WTC11 (cell line): ENCODE measurements around the gene FMO5.

Experiments
- NFYB ChIP-seq: sonication (generic); formaldehyde crosslinking; conservative IDR thresholded peaks from 2 replicates; pipeline ENCODE4 v1.8.0; 2022; ENCODE audit warnings: low read depth, missing genetic modification reagents
- TEAD4 ChIP-seq: sonication (generic); formaldehyde crosslinking; IDR thresholded peaks from 2 replicates; pipeline ENCODE4 v1.8.0; 2022; ENCODE audit warnings: mild to moderate bottlenecking, missing genetic modification reagents
- TF ChIP-seq, protein P1 (sequence below): sonication (generic); formaldehyde crosslinking; IDR thresholded peaks from 2 replicates; pipeline ENCODE4 v1.8.1; 2023; ENCODE audit warnings: mild to moderate bottlenecking, missing genetic modification reagents, moderate library complexity
- TF ChIP-seq, protein P2 (sequence below): sonication (generic); formaldehyde crosslinking; conservative IDR thresholded peaks from 2 replicates; pipeline ENCODE4 v1.8.1; 2022; ENCODE audit warnings: mild to moderate bottlenecking, missing genetic modification reagents
- TF ChIP-seq, protein P3 (sequence below): fragments of 200-600 bp; IDR thresholded peaks from 2 replicates; pipeline ENCODE4 v1.8.0; 2022; ENCODE audit warnings: antibody characterized with exemption
- TF ChIP-seq, protein P4 (sequence below): sonication (generic); formaldehyde crosslinking; IDR thresholded peaks from 2 replicates; pipeline ENCODE4 v1.8.0; 2022; ENCODE audit warnings: mild to moderate bottlenecking, missing genetic modification reagents
- TF ChIP-seq, protein P5 (sequence below): sonication (generic); formaldehyde crosslinking; IDR thresholded peaks from 2 replicates; pipeline ENCODE4 v1.8.0; 2022; ENCODE audit warnings: mild to moderate bottlenecking, missing genetic modification reagents
- TF ChIP-seq, protein P6 (sequence below): sonication (generic); formaldehyde crosslinking; IDR thresholded peaks from 2 replicates; pipeline ENCODE4 v1.8.1; 2023; ENCODE audit warnings: mild to moderate bottlenecking, missing genetic modification reagents

DNA sequence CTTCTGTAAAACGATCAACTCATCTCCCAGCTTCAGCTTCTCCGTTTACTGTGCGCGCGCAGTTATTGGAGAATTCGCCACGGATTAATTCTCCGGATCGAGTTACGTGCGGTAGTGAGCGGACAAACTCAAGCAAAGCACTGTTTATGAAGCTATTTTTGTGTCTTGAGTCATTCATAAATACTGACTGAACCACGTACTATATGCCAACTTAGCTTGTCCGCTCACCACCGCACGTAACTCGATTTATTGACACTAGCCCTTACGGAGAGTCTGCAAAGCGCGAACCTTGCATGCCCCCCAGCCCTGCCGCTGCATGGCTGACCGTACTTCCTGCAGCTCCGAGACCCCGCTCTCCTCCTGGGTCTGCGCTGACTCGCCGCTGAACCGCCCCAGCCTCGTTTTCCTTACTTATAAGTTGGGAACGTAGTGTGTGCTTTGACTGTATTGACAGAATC, 18.1 kb upstream of the FMO5 start:
- TF ChIP-seq, protein P1, sequence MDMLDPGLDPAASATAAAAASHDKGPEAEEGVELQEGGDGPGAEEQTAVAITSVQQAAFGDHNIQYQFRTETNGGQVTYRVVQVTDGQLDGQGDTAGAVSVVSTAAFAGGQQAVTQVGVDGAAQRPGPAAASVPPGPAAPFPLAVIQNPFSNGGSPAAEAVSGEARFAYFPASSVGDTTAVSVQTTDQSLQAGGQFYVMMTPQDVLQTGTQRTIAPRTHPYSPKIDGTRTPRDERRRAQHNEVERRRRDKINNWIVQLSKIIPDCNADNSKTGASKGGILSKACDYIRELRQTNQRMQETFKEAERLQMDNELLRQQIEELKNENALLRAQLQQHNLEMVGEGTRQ (CRISPR knock-in tag): no peak
- TF ChIP-seq, protein P2, sequence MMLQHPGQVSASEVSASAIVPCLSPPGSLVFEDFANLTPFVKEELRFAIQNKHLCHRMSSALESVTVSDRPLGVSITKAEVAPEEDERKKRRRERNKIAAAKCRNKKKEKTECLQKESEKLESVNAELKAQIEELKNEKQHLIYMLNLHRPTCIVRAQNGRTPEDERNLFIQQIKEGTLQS (CRISPR knock-in tag): no peak
- TF ChIP-seq, protein P3, sequence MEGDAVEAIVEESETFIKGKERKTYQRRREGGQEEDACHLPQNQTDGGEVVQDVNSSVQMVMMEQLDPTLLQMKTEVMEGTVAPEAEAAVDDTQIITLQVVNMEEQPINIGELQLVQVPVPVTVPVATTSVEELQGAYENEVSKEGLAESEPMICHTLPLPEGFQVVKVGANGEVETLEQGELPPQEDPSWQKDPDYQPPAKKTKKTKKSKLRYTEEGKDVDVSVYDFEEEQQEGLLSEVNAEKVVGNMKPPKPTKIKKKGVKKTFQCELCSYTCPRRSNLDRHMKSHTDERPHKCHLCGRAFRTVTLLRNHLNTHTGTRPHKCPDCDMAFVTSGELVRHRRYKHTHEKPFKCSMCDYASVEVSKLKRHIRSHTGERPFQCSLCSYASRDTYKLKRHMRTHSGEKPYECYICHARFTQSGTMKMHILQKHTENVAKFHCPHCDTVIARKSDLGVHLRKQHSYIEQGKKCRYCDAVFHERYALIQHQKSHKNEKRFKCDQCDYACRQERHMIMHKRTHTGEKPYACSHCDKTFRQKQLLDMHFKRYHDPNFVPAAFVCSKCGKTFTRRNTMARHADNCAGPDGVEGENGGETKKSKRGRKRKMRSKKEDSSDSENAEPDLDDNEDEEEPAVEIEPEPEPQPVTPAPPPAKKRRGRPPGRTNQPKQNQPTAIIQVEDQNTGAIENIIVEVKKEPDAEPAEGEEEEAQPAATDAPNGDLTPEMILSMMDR: no peak
- TF ChIP-seq, protein P4, sequence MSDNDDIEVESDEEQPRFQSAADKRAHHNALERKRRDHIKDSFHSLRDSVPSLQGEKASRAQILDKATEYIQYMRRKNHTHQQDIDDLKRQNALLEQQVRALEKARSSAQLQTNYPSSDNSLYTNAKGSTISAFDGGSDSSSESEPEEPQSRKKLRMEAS (CRISPR knock-in tag): no peak
- TF ChIP-seq, protein P5, sequence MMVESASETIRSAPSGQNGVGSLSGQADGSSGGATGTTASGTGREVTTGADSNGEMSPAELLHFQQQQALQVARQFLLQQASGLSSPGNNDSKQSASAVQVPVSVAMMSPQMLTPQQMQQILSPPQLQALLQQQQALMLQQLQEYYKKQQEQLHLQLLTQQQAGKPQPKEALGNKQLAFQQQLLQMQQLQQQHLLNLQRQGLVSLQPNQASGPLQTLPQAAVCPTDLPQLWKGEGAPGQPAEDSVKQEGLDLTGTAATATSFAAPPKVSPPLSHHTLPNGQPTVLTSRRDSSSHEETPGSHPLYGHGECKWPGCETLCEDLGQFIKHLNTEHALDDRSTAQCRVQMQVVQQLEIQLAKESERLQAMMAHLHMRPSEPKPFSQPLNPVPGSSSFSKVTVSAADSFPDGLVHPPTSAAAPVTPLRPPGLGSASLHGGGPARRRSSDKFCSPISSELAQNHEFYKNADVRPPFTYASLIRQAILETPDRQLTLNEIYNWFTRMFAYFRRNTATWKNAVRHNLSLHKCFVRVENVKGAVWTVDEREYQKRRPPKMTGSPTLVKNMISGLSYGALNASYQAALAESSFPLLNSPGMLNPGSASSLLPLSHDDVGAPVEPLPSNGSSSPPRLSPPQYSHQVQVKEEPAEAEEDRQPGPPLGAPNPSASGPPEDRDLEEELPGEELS (CRISPR knock-in tag): no peak
- no peak for TF ChIP-seq TEAD4 (CRISPR knock-in tag)
- TF ChIP-seq, protein P6, sequence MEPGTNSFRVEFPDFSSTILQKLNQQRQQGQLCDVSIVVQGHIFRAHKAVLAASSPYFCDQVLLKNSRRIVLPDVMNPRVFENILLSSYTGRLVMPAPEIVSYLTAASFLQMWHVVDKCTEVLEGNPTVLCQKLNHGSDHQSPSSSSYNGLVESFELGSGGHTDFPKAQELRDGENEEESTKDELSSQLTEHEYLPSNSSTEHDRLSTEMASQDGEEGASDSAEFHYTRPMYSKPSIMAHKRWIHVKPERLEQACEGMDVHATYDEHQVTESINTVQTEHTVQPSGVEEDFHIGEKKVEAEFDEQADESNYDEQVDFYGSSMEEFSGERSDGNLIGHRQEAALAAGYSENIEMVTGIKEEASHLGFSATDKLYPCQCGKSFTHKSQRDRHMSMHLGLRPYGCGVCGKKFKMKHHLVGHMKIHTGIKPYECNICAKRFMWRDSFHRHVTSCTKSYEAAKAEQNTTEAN (CRISPR knock-in tag): no peak
- no peak for TF ChIP-seq NFYB (CRISPR knock-in tag)
